ENCODE results near the gene ITGA11. TPM values are rescaled to one million over a fixed set of nuclear protein-coding genes. Genes with fewer than 3 reads are reported as not detected.

Gene ITGA11
- total RNA-seq, 1 donor, result 567 TPM

- Histone ChIP-seq H4K20me1 (ENCODE audit: insufficient read depth, low read length) (no peaks in the 10 kb centered on the region), H3K4me2 (ENCODE audit: insufficient read depth, low read length) (no peak overlapping the region), H3K36me3 (ENCODE audit: insufficient read depth, low read length) (no peaks in the 10 kb centered on the region), H3K4me1 (ENCODE audit: insufficient read depth, low read length) (peaks cover 26% of the 10 kb centered on the region), H3K4me3 (ENCODE audit: insufficient read depth, low read length) (no peak overlapping the region), H3K79me2 (ENCODE audit: insufficient read depth, low read length) (no peaks in the 10 kb centered on the region), H3K27me3 (ENCODE audit: insufficient read depth, low read length) (no peaks in the 10 kb centered on the region), H3K9me3 (ENCODE audit: low read depth, low read length) (no peaks in the 10 kb centered on the region), H2AFZ (ENCODE audit: low read length) (no peak overlapping the region), H3K27ac (ENCODE audit: low read depth, low read length) (peak overlapping the region; percentile 90)
- TF ChIP-seq CTCF (IDR thresholded peaks at IDR 0.05; ENCODE audit: extremely low read depth, low read depth, low read length), result no peak
- DNase-seq (ENCODE audit: insufficient read length, low spot score, missing footprints), result no peak
Measured at GRCh38 chr15:68463444-68463843, 31.5 kb upstream of the ITGA11 start.

- Histone ChIP-seq H4K20me1 (ENCODE audit: insufficient read depth, low read length) (no peaks in the 10 kb centered on the region), H3K27me3 (ENCODE audit: insufficient read depth, low read length) (no peaks in the 10 kb centered on the region), H3K79me2 (ENCODE audit: insufficient read depth, low read length) (no peaks in the 10 kb centered on the region), H3K4me1 (ENCODE audit: insufficient read depth, low read length) (peaks cover 16% of the 10 kb centered on the region), H3K27ac (ENCODE audit: low read depth, low read length) (no peak overlapping the region), H3K4me2 (ENCODE audit: insufficient read depth, low read length) (no peak overlapping the region), H3K4me3 (ENCODE audit: insufficient read depth, low read length) (no peak overlapping the region), H3K36me3 (ENCODE audit: insufficient read depth, low read length) (no peaks in the 10 kb centered on the region), H2AFZ (ENCODE audit: low read length) (no peak overlapping the region), H3K9me3 (ENCODE audit: low read depth, low read length) (no peaks in the 10 kb centered on the region)
- DNase-seq (ENCODE audit: insufficient read length, low spot score, missing footprints), result no peak
- no peak for TF ChIP-seq CTCF (IDR thresholded peaks at IDR 0.05; ENCODE audit: extremely low read depth, low read depth, low read length)
Measured at GRCh38 chr15:68460166-68460565, 28.2 kb upstream of the ITGA11 start.

GRCh38 chr15:68450192-68450591 is 18.2 kb upstream of the ITGA11 start:
- no peaks in the 10 kb centered on the region for H4K20me1 ChIP-seq (ENCODE audit: insufficient read depth, low read length)
- no peak overlapping the region for H3K27ac ChIP-seq (ENCODE audit: low read depth, low read length)
- no peak overlapping the region for H2AFZ ChIP-seq (ENCODE audit: low read length)
- H3K27me3 ChIP-seq (ENCODE audit: insufficient read depth, low read length), result peaks cover 21% of the 10 kb centered on the region
- no peak for DNase-seq (ENCODE audit: insufficient read length, low spot score, missing footprints)
- no peak overlapping the region for H3K4me2 ChIP-seq (ENCODE audit: insufficient read depth, low read length)
- H3K9me3 ChIP-seq (ENCODE audit: low read depth, low read length), result no peaks in the 10 kb centered on the region
- no peaks in the 10 kb centered on the region for H3K79me2 ChIP-seq (ENCODE audit: insufficient read depth, low read length)
- H3K4me1 ChIP-seq (ENCODE audit: insufficient read depth, low read length), result no peaks in the 10 kb centered on the region
- no peaks in the 10 kb centered on the region for H3K36me3 ChIP-seq (ENCODE audit: insufficient read depth, low read length)
- TF ChIP-seq CTCF (IDR thresholded peaks at IDR 0.05; ENCODE audit: extremely low read depth, low read depth, low read length), result no peak
- no peak overlapping the region for H3K4me3 ChIP-seq (ENCODE audit: insufficient read depth, low read length)

GRCh38 chr15:68449389-68449788 is 17.4 kb upstream of the ITGA11 start:
- DNase-seq (ENCODE audit: insufficient read length, low spot score, missing footprints), result no peak
- Histone ChIP-seq H3K36me3 (ENCODE audit: insufficient read depth, low read length) (no peaks in the 10 kb centered on the region), H3K4me3 (ENCODE audit: insufficient read depth, low read length) (no peak overlapping the region), H4K20me1 (ENCODE audit: insufficient read depth, low read length) (no peaks in the 10 kb centered on the region), H3K4me1 (ENCODE audit: insufficient read depth, low read length) (no peaks in the 10 kb centered on the region), H3K79me2 (ENCODE audit: insufficient read depth, low read length) (no peaks in the 10 kb centered on the region), H3K27ac (ENCODE audit: low read depth, low read length) (no peak overlapping the region), H3K4me2 (ENCODE audit: insufficient read depth, low read length) (no peak overlapping the region), H3K27me3 (ENCODE audit: insufficient read depth, low read length) (peaks cover 21% of the 10 kb centered on the region), H2AFZ (ENCODE audit: low read length) (no peak overlapping the region), H3K9me3 (ENCODE audit: low read depth, low read length) (no peaks in the 10 kb centered on the region)
- no peak for TF ChIP-seq CTCF (IDR thresholded peaks at IDR 0.05; ENCODE audit: extremely low read depth, low read depth, low read length)

All from osteoblast (primary cell).